Esophagus squamous epithelium (tissue), 5 donors: ENCODE measurements around the gene TSPAN9. TPM values are rescaled to one million over a fixed set of nuclear protein-coding genes. Genes with fewer than 3 reads are reported as not detected.

ENCODE experiments used
- DNase-seq: peaks from one replicate; lab custom pipeline; 2025; lab: John Stamatoyannopoulos, UW
- H3K27ac ChIP-seq, 4 donors: fragments of 200-600 bp; sonication (generic); one replicate each; pipeline ENCODE4 v1.5.1; 2016 to 2019; ENCODE audit warnings: mild to moderate bottlenecking in 1 of 4
- H3K27me3 ChIP-seq, 4 donors: fragments of 200-600 bp; sonication (generic); 1 replicate in 3 of 4; 2 replicates in 1 of 4; pipeline versions ENCODE4 v1.5.1 to v1.6.0; 2017 to 2021; ENCODE audit warnings: antibody characterized with exemption in 1 of 4
- H3K36me3 ChIP-seq, 3 donors: fragments of 200-600 bp; sonication (generic); one replicate each; pipeline ENCODE4 v1.5.1; 2016 to 2019
- H3K4me1 ChIP-seq, 3 donors: fragments of 200-600 bp; sonication (generic); one replicate each; pipeline ENCODE4 v1.5.1; 2017 to 2019
- H3K4me3 ChIP-seq, 4 donors: fragments of 200-600 bp; sonication (generic); 1 replicate in 3 of 4; 2 replicates in 1 of 4; pipeline ENCODE4 v1.5.1; 2016 to 2019; ENCODE audit warnings: mild to moderate bottlenecking in 2 of 4, moderate library complexity in 1 of 4
- H3K9me3 ChIP-seq, 3 donors: fragments of 200-600 bp; sonication (generic); one replicate each; pipeline ENCODE4 v1.5.1; 2016 to 2019
- CTCF ChIP-seq, 6 experiments: fragments of 450-650 bp in 4 of 6; fragments of 200-600 bp in 2 of 6; sonication (generic) in 2 of 6; IDR thresholded peaks; one replicate each; pipeline ENCODE4 v1.5.1; 2016 to 2019; ENCODE audit warnings: antibody characterized with exemption in 6 of 6, mild to moderate bottlenecking in 4 of 6, moderate library complexity in 4 of 6
- POLR2A ChIP-seq, 4 donors: fragments of 450-650 bp; IDR thresholded peaks; one replicate each; pipeline ENCODE4 v1.6.1; 2017; ENCODE audit warnings: antibody characterized with exemption in 4 of 4, mild to moderate bottlenecking in 4 of 4, moderate library complexity in 3 of 4
- WGBS, 2 donors: methylation state at CpG; one replicate each; pipeline ENCODE4 v1.1.5; 2018; 5-methylcytosine and 5-hydroxymethylcytosine counted together
- intact Hi-C: fragments of 100-400 bp; cut with DNase I; formaldehyde crosslinking; loops from one replicate; pipeline ENCODE4 v1.15.0; 2022
- total RNA-seq, 4 donors: library from RNA; depleted of rRNA; stranded (reverse); fragments of >200 nt; gene quantifications; one replicate each; pipeline ENCODE4 v1.1.0, GENCODE V29; 2016
- donor health status: DM: yes; HTN: yes; CAD: no.

The TSPAN9 gene
- total RNA-seq, 4 donors from 2014 or later = 10.6 to 23.7 (median 17.6) TPM

GRCh38 chr12:3054374-3054773, 22.8 kb upstream of the TSPAN9 start:
- peaks cover 0 to 8% (median 0%) of the 10 kb centered on the region in 3 donors for H3K4me1 ChIP-seq
- no peak overlapping the region for H3K27ac ChIP-seq
- no peaks in the 10 kb centered on the region for H3K9me3 ChIP-seq
- H3K27me3 ChIP-seq = peaks cover 0 to 7% (median 0%) of the 10 kb centered on the region in 4 donors
- 75 to 78% methylated on average over 5 to 7 of the region's 7 CpGs for WGBS, 2 donors
- intact Hi-C loops = no loop called here
- DNase-seq = no peak
- H3K36me3 ChIP-seq = no peaks in the 10 kb centered on the region
- no peak overlapping the region for H3K4me3 ChIP-seq
- no peak for TF ChIP-seq CTCF (IDR thresholded peaks at IDR 0.05)
- no peak for TF ChIP-seq POLR2A (IDR thresholded peaks at IDR 0.05)

- no peak for TF ChIP-seq POLR2A (IDR thresholded peaks at IDR 0.05)
- TF ChIP-seq CTCF (IDR thresholded peaks at IDR 0.05) = no peak
- no peak for DNase-seq
- peaks cover 0 to 8% (median 0%) of the 10 kb centered on the region in 3 donors for H3K4me1 ChIP-seq
- 59 to 66% methylated on average over 10 to 11 of the region's 12 CpGs for WGBS, 2 donors
- no peak overlapping the region for H3K4me3 ChIP-seq
- H3K9me3 ChIP-seq = no peaks in the 10 kb centered on the region
- H3K27me3 ChIP-seq = peaks cover 0 to 7% (median 0%) of the 10 kb centered on the region in 4 donors
- intact Hi-C loops = no loop called here
- peak overlapping the region in 1 of 4 donors; percentile 44 for H3K27ac ChIP-seq
- H3K36me3 ChIP-seq = no peaks in the 10 kb centered on the region
Observed at GRCh38 chr12:3055026-3055703, 22.0 kb upstream of the TSPAN9 start.

DNA sequence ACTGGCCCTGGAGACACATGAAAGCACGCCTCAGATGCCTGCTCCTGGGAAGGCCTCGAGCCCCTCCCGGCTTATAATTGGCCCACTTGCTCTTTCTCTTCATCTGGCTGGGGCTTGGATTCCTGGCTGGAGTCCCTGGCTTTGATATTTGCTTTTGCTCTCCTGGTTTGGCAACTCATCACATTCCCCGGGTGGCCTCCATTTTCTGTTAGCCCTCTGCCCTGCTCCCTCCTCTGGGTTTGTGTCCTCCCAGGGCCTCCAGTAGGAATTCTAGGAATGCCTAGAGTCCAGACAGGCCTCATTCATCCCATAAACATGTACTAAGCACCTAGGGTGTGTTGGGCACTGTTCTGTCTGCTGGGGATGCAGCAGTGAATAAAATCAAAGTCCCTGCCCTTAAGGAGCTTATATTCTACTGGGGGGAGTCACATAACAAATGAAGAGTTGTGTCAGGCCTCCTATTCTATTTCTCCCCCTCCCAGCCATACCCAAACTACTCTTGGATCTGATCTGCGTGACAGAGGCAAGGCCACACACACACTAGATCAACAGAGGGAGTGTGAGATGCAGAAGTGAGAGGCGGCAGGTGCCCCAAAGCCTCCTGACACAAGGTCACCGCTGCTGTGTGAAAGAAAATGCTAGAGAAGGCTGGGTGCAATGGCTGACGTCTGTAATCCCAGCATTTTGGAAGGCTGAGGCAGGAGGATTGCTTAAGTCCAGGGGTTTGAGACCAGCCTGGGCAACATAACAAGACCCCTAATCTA, 21.3 kb upstream of the TSPAN9 start:
- TF ChIP-seq CTCF (IDR thresholded peaks at IDR 0.05) (no peak), POLR2A (IDR thresholded peaks at IDR 0.05) (no peak)
- H3K4me1 ChIP-seq = peaks cover 0 to 8% (median 0%) of the 10 kb centered on the region in 3 donors
- no peaks in the 10 kb centered on the region for H3K9me3 ChIP-seq
- 45 to 84% methylated on average over 7 to 8 of the region's 8 CpGs for WGBS, 2 donors
- H3K27ac ChIP-seq = peak overlapping the region in 1 of 4 donors; percentile 44
- intact Hi-C loops = no loop called here
- no peaks in the 10 kb centered on the region for H3K36me3 ChIP-seq
- DNase-seq = no peak
- H3K4me3 ChIP-seq = no peak overlapping the region
- peaks cover 0 to 14% (median 0%) of the 10 kb centered on the region in 4 donors for H3K27me3 ChIP-seq

GRCh38 chr12:3061059-3061458, 16.1 kb upstream of the TSPAN9 start:
- TF ChIP-seq POLR2A (IDR thresholded peaks at IDR 0.05) (no peak), CTCF (IDR thresholded peaks at IDR 0.05) (no peak)
- intact Hi-C loops = no loop called here
- 53 to 55% methylated on average over 5 of the region's 5 CpGs for WGBS, 2 donors

More at GRCh38 chr12:3061059-3061458, 16.1 kb upstream of the TSPAN9 start:
- Histone ChIP-seq H3K27ac (no peak overlapping the region), H3K4me3 (no peak overlapping the region), H3K36me3 (no peaks in the 10 kb centered on the region), H3K27me3 (peaks cover 0 to 27% (median 0%) of the 10 kb centered on the region in 4 donors), H3K9me3 (peaks cover 0 to 4% (median 0%) of the 10 kb centered on the region in 3 donors), H3K4me1 (peaks cover 0 to 5% (median 0%) of the 10 kb centered on the region in 3 donors)
- DNase-seq = no peak
